Fibroblast of upper back skin (primary cell): ENCODE data around the gene ADCK2.
"Not testable (repeated sequence)": the region's sequence is repeated elsewhere in the genome, so short reads cannot be mapped to it uniquely, and the experiment has no call there.

ENCODE experiments used
- DNase-seq: peaks from one replicate; pipeline ENCODE4 v3.0.0-alpha.2; 2013

Gene ADCK2, protein sequence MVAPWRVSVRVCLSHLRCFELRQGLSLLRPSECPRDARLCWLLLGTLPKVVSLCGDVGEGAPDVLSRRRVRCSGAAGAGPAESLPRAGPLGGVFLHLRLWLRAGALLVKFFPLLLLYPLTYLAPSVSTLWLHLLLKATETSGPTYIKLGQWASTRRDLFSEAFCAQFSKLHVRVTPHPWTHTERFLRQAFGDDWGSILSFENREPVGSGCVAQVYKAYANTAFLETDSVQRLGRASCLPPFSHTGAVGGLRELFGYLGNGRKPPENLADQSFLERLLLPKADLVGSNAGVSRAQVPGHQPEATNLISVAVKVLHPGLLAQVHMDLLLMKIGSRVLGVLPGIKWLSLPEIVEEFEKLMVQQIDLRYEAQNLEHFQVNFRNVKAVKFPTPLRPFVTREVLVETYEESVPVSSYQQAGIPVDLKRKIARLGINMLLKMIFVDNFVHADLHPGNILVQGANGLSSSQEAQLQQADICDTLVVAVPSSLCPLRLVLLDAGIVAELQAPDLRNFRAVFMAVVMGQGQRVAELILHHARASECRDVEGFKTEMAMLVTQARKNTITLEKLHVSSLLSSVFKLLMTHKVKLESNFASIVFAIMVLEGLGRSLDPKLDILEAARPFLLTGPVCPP

DNA sequence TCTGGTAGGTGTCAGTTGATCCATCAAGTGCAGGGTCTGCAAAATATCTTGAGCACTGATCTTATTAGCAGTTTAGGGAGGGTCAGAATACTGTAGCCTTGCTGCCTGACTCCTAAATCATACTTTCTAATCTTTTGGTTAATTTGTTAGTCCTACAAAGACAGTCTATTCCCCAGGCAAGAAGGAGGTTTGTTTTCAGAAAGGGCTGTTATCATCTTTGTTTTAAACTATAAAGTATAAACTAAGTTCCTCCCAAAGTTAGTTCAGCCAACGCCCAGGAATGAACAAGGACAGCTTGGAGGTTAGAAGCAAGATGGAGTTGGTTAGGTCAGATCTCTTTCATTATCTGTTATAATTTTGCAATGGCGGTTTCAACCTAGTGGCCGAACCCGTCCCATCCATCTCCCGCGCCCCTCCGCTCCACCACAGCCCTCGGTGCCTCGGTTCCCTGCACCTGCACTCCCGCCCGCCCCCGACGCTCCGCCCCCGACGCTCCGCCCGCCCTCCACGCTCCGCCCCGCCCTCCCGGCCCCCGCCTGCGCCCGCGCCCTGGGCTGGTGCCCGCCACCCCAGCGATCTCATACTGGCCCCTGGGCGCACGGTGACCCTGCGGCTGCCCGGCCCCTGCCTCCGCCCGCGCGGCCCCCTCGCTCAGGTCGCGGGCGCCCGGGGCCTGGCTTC lies at the start of gene ADCK2:
Gene ADCK2, plus strand, starts transcription at position 564 of the 681 bp plus-strand sequence. CDS start 386 bp downstream, outside the sequence.
- no peak for DNase-seq

DNA sequence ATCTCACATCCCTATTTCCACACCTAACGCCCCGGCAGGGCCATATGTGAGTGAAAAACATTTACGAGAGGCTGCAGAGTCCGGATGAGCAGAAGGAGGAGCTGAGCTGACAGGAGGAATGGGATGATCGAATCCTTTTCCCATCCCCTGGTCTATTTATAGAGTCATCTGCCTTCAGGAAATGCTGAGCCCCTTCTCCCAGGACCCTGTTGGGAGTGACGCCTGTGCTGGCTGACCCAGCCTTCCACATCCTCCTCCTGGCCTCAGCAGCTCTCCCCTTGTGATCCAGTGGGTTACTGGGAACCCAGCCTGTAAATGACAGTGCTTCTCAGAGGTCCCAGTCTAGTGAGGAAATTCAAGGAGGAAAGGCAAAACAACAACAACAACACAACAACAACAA lies 48.8 kb upstream of the ADCK2 start:
- peak; percentile 60 for DNase-seq

DNA sequence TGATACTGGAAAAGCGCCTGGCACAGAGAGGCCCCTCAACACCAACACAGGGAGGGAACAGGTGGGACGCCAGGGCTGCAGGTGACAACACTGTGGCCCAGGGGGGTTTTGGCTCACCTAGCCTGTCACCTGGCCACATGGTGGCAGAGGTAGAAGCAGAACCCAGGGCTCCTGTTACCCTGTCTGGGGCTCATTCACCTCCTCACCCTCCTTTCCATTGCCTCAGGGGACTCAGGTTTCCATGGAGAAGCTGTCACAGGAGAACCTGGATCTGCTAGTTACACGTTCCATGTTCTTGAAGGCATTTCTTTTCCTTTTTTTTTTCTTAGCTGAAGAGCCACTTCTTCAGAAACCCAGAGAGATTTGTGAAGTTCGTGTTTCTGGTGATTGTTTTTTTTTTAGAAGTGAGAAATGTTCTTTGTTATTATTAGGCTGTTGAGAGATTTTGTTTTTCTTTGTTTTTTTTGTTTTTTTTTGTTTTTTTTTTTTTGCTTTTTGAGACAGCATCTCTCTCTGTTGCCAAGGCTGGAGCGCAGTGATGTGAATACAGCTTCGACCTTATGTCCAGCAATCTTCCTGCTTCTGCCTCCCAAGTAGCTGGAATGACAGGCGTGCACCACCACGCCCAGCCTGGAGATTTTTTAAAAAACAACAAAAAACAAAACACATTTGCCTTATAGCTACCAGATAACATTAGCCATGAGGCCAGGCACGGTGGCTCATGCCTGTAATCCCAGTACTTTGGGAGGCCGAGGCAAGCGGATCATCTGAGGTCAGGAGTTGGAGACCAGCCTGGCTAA lies 48.2 kb upstream of the ADCK2 start:
- DNase-seq: no peak

DNA sequence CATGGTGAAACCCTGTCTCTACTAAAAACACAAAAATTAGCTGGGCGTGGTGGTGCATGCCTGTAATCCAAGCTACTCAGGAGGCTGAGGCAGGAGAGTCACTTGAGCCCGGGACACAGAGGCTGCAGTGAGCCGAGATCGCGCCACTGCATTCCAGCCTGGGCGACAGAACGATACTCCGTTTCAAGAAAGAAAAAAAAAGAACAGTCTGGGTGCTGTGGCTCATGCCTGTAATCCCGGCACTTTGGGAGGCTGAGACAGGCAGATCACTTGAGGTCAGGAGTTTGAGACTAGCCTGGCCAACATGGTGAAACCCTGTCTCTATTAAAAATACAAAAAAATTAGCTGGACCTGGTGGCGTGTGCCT lies 47.6 kb upstream of the ADCK2 start:
- DNase-seq: not testable (repeated sequence)

DNA sequence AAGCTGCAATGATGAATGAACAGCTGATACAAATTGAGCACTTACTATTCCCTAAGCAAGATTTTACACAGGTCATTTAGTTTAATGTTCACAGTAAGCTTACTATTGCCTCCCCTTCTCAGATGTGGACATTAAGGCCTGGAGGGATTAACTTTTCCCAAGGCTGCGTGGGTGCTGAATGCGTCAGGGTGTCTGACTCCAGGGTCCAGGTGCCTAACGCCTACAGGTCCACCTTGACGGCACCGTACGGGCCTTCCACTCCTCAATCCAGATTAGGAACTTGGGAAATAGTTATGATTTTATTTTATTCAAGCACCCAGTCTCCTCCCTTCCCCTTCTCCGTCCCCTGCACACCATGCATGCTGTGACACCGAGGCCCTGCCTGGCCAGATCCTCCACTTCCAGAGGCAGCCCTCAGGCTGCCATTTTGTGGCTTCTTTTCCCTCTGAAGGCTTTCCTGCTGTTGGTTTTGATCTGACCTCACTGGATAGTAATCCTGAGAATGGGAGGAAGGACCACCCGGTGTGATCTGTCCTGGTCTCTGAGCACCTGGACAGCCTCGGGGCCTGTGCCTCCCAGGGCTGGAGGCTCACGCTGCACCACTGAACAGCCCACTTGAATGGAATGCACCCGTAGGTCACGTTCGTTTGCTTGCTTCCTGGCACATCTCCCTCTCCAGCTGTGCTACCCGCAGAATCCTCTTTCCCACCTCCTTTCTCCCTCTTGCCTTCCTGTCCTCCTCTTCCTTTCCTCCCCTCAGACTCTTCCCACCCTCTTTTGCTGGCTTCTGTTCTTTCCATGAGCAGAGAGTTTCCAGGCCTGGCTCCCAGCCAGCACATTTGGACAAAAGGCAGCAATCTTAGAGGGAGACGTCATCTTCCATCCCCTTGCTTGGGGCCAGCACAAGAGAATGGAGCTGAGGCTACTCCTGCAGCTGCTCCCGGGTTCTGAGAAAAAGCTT lies 46.6 kb upstream of the ADCK2 start:
- peak; percentile 99 for DNase-seq

DNA sequence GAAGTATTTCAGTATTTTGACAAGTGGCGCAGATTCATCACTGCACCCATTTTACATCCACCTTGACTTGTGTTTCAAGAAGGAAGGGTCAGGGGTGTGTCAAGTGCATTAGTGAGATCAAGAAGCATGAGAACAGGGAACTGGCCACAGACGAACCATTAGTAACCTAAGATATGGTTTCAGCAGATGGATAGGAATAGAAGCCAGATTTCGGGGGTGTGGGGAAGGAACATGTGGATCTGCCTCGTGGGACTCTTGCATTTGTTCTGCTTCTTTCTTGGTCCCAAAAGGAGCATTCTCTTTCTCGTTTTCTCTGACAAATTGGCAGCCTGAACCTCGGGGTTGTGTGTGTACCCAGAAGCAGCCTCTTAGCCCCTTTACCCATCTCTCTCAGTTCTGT lies 41.7 kb upstream of the ADCK2 start:
- no peak for DNase-seq

DNA sequence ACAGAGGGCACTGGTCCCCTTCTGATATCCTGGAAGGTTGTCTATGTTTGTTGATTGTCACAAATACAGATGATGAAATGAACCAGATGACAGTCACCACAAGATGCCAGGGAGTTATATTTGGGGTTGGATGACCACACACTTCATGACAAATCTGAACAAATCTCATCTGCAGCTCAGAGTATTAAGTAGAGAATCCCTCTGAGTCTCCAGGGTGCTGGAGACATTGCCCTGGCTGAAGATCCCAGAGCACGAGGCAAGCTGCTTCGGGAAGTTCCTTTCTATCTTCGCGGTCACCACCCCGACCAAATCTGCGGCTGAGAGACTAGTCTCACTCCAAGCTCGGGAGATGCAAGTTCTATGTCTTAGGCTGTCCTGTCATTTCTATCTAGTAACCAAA lies 41.1 kb upstream of the ADCK2 start:
- no peak for DNase-seq

DNA sequence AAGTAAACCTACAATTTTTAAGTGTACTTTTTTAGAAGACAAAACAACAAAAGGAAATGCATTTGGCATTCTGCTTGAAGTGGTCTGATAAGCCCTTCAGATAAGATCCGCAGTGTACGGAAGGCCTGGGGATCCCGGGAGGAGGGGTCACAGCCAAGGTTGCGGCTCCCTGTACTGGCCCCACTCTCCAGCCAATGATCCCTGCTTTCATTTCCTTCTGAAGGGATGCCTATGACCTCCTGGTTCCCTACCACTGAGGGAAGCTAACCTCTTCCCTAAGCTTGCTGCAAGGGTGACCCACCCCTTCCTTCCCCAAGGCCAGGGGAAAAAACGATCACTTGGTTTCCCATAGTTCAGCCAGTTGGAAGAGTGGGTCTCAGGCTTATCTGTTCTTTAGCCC lies 37.4 kb upstream of the ADCK2 start:
- no peak for DNase-seq

DNA sequence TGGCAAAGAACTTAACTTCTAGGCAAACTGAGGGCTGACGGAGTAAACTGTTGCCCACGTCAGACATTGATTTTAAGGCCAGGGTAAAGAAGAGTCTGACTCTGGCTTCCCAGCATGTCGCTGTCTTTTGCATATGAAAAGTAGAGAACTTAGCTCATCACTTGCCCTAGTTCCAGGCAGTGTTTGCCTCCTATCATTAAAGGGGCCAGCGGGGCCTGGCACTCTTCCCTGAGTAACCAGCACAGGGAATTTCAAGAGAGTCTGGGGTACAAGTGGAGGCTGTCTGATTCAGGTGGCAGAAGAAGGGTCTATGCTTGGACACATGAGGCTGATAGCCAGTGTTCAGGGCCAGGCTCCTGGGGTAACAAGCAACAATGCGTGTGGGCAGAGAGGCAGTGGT lies 36.9 kb upstream of the ADCK2 start:
- DNase-seq: no peak

DNA sequence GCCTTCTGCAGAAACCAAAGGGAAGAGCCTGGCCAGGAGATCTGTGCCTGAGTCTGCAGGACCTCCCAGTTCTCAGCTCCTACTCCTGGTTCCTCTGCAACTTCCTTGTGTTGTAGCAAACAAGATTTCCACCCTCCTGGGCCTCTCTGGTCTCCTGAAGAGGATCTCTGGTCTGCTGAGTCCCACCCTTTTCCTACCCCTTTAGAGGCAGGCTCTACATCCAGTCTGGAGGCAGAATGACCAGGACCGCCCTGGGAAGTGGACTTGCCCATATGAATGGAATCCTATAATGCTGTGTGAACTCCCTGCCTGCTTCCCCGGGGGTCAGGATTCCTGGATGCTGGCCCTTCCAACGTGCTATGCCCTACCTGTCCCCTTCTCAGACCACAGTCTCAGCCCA lies 35.3 kb upstream of the ADCK2 start:
- no peak for DNase-seq

DNA sequence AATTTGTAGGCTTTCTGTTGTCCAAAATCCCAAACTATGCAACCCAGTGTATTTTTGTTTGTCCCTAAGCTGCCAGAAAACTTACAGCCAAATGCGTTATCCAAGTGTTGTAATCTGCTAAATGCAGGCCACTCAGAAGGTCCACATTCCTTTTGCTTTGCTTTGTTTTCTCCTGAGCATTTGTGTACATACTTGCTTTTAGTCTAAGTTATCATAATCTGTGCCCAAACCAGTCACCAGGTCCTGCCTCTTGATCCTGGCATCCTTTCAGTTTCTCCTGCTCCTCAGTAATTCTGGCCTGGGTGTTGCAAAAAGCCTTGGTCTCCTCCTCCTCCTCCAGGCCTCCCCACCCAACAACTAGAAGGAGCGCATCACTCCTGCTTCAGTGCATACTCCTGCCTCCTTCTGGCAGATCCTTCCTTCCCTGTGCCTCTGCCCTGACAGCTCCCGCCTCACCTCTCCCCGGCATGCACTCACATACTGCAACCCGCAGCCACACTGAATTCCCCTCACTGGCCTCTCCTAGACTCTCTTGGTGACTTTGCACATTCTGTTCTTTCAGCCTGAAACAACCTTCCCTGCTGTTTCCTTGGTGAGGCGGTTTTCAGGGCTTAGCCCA lies 34.5 kb upstream of the ADCK2 start:
- DNase-seq: peak; percentile 52

DNA sequence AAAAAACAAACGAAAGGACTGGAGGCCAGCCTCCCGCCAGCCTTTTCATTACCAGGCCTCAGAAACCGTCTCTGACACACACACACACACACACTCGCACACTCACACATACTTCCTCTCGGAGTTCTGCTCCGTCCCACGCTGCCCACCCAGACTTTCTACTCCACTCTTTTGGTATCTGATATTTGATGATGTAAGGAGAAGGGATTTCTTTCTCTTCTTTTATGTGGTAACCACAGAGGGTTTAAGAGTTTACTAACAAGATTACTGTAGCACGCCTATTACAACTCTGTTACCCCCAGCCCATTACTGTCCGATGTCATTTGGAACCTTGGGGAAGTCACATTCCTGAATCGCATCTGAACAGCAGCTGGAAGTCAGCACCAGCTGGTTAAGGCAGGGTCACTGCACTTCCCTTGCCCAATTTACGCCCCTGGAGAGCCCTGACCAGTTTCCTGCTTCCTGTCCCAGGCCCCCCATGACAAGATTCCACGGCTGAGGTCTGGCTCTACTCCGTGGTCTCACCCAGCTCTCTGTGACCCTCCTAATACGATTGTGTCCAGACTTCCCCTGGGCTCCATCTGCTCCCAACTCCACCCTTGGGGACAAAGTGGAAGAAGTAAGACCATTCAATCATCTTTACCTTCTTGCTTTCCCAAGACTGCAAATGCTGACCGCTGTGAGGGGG lies 33.2 kb upstream of the ADCK2 start:
- peak; percentile 86 for DNase-seq

DNA sequence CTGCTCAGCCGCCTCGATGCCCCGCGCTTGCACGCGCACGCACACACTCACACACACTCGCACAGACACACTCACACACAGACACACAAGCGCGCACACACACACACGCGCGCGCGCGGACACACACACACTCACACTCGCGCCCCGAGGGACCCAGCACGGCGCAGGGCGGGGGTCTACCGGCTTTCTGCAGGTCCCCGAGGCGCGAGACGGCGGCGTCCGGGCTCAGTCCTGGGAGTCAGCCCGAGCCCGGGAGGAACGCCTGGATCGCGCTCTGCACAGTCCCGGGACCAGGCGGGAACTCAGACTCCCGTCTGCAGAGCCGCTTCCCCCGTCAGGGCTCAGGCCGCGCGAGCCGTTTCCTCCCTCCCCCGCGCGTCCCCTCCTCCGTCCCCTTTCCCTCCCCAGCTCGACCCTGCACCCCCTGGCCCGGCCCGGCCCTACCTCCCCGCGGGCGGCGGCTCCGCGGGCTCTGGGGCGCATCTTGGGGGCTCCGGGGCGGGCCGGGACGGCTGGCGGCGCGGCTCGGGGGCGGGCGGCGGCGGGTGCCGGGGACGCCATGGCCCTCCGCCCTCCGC lies 32.6 kb upstream of the ADCK2 start:
- no peak for DNase-seq

DNA sequence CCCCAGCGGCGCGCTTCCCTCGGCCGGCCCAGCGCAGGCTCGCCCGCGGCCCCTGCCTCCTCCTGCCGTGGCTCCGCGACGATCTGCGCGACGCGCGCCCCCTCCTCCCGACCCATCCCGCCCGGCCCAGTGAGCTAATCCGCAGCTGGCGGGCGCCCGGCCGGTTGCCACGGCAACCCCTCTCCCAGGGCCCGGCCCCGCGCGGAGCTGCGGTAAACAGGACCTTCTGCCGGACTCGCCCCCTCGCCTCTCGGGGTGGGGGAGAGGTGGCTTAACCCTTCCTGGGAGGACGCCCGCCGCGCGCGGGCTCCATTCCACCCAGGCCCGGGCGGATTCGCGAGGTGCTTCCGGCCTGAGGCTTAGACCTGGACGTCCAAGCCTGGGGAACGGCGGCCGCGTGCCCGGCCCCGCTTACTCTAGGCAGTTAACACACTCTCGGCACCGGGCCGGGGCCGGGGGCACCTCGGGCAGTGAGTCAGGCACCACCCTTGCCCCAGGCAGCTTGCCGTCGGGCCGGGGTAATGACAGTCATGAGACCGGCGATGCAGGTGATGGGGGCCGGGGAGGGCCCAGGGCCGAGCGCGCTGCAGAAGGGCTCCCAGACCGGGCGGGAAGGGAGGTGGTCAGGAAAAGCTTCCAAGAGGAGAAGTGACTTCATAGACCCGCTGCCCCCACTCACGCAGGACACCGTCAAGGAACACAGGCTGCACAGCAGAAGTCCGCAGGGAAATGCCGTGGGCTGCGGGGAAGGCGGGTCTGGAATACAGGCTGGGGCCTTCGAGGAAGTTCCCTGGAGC lies 31.8 kb upstream of the ADCK2 start, which contains the start of gene DENND2A:
Gene DENND2A, minus strand, starts transcription at position 87 of the 797 bp plus-strand sequence. CDS start 38,416 bp downstream, outside the sequence.
- DNase-seq: peak; percentile 59

DNA sequence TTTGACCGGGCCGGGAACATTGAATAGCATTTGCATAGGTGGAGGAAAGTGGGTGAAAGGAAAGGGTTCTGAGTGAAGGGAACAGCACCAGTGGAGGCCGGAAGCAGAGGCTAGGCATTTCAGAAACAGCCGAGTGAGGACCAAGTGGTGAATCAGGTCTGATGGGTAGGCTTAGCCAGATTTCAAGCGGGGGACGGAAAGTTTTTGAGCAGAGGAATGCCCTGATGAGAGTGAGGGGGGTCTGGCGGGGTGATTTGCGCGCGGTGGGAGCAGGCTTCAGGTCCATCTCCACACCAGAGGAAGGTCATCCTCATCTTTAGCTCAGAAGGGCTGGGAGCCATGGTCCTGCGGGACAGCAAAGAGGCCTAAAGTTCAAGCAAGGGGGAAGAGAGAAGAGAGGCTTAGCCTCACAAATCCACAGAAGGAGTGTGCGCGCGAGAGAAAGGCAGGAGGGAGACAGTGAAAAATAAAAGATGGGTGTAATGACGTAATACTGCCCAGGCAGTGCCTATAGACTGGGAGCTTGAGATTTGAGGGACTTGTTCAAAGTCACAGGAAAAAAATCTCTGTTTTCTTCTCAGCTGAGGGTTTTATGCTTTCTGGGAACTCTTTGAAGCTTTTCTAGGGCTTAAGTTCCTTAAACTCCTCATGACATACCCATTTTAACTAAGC lies 31.1 kb upstream of the ADCK2 start:
- DNase-seq: no peak

DNA sequence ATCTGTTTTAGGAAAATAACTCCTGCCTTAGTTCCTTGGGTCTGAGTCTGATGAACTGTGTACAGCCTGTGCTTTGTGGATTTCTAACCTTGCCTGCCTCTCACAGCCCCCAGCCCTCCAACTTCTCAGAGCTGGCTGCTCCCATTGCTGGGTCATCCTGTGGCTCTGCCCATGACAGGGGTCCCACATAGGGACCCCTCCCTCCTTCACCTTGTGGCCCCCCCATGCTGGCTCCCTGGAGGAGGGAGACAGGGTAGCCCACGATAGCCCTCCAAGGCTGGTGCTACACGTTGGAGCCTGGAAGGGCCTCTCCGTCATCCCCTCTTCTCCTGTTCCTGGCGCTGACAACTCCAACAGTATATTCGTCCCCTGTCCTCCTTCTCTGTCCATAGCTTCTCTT lies 29.3 kb upstream of the ADCK2 start:
- no peak for DNase-seq

DNA sequence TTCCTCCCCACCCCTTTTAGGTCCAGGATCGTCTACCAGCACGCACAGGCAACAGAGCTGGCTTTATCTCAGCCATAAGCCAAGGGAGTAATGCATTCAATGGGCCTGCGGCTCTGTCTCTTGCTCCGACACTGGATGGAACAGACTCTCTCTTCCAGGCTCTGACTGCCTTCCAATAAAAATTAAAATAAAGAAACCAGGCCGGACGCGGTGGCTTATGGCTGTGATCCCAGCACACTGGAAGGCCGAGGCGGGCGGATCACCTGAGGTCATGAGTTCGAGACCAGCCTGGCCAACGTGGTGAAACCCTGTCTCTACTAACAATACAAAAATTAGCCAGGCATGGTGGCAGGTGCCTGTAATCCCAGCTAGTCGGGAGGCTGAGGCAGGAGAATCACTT lies 28.0 kb upstream of the ADCK2 start:
- not testable (repeated sequence) for DNase-seq

DNA sequence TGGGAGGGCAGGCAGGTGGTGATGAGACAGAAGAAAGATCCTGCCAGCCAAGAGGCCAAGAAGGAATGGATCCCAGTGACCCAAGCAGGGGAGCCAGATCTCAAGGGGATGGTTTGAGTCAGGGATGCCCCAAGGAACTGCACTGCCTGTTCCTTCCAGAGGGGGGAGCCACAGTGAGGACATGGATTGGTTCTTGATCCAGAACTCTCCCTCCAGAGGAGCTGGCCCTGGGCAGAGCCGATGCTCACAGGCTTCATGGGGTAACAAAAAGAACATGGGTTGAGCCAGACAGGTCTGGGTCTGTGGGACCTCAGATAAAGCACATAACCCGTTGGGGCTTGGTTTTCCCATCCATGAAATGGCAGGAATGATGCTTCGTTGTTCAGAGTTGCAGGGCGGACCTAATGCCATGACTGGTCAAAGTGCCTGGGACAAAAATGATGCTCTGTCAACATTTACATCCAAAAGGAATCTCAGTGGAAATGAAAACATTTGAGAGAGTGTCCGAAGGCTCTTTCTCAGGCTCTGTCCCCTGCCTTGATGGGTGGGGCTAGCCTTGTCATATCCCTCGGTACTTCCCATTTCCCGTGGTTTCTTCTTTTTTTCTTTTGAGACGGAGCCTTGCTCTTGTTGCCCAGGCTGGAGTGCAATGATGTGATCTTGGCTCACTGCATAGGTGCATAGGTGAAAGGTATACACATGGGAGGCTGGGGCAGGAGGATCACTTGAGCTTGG lies 27.4 kb upstream of the ADCK2 start:
- DNase-seq: no peak
